ENCODE measurements around the gene TEKT3. TPM values are rescaled to one million over a fixed set of nuclear protein-coding genes. Genes with fewer than 3 reads are reported as not detected.
A peak's percentile ranks its signal among the peaks of the same experiment; 100 is the strongest.

Gene TEKT3
- total RNA-seq, 6 experiments from 2014 or later = not detected

DNA sequence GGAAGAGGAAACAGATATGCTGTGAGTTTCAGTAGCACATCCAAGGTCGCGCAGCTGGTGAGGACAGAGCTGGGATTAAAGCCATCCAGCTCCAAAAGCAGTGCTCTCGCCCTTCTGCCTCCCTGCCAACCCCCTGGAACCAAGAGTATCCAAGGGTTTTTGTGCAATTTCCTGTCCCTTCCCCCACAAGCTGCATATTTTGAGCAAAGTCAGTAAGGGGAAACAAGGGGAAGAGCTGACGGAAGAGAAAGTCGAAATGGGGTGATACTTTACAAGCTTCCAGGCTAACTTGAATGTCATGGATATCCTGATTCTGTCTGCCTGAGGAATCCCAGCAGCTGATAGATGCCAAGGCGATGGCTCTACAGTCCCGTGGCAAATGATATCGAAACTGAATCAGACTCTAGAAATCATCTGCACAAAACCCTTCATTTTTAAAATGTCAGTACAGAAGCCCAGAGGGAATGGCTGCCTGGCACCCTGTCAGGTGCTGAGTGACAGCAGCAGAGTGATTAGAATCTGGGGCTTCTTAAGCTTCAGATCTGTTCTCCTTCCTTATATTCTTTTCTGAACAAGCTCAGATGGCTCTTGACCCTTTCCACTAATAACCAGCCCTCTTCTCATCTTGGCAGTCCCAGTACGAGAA lies 42.9 kb upstream of the TEKT3 start:
- DNase-seq = no peak
- intact Hi-C loops (cut with DNase I) = no loop called here
- Histone ChIP-seq H3K4me3 (no peak overlapping the region), H3K4me1 (peaks cover 0 to 8% (median 4%) of the 10 kb centered on the region in 4 donors), H3K9me3 (no peaks in the 10 kb centered on the region), H3K36me3 (no peaks in the 10 kb centered on the region), H3K27ac (no peak overlapping the region), H3K27me3 (no peaks in the 10 kb centered on the region)
- TF ChIP-seq, protein P1, sequence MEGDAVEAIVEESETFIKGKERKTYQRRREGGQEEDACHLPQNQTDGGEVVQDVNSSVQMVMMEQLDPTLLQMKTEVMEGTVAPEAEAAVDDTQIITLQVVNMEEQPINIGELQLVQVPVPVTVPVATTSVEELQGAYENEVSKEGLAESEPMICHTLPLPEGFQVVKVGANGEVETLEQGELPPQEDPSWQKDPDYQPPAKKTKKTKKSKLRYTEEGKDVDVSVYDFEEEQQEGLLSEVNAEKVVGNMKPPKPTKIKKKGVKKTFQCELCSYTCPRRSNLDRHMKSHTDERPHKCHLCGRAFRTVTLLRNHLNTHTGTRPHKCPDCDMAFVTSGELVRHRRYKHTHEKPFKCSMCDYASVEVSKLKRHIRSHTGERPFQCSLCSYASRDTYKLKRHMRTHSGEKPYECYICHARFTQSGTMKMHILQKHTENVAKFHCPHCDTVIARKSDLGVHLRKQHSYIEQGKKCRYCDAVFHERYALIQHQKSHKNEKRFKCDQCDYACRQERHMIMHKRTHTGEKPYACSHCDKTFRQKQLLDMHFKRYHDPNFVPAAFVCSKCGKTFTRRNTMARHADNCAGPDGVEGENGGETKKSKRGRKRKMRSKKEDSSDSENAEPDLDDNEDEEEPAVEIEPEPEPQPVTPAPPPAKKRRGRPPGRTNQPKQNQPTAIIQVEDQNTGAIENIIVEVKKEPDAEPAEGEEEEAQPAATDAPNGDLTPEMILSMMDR (IDR thresholded peaks at IDR 0.05) = no peak
- no peak for TF ChIP-seq POLR2A (IDR thresholded peaks at IDR 0.05)
- WGBS (ENCODE audit: insufficient coverage, low coverage, low lambda C conversion rate, missing lambda C conversion rate) = 43% methylated on average over 9 of the region's 9 CpGs
- peak; percentile 33 to 72 (median 48) for ATAC-seq

DNA sequence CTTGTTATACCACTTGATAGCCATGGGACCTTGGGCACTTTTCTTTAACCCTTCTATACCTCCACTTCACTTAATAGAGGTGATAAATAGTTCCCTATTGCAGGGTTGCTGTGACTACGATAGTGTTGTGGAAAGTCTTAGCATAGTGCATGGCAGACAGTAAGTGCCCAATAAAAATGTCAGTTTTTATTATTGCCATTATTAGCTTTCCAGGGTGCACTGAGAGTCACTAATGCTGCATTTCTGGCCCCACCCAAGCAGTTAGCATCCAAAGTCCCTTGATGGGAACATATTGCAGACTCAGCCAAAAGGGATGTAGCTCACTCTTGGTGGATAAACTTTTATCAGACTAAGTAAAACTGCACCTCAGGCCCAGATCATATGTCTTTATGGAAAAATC lies 41.5 kb upstream of the TEKT3 start:
- Histone ChIP-seq H3K9me3 (no peaks in the 10 kb centered on the region), H3K4me1 (peaks cover 0 to 8% (median 4%) of the 10 kb centered on the region in 4 donors), H3K27ac (no peak overlapping the region), H3K4me3 (no peak overlapping the region), H3K36me3 (no peaks in the 10 kb centered on the region), H3K27me3 (no peaks in the 10 kb centered on the region)
- no peak for TF ChIP-seq POLR2A (IDR thresholded peaks at IDR 0.05)
- TF ChIP-seq, protein P1 (IDR thresholded peaks at IDR 0.05) = no peak
- intact Hi-C loops (cut with DNase I) = no loop called here
- ATAC-seq (no peak), DNase-seq (no peak)
- 86% methylated on average over 1 of the region's 1 CpG for WGBS (ENCODE audit: insufficient coverage, low coverage, low lambda C conversion rate, missing lambda C conversion rate)

DNA sequence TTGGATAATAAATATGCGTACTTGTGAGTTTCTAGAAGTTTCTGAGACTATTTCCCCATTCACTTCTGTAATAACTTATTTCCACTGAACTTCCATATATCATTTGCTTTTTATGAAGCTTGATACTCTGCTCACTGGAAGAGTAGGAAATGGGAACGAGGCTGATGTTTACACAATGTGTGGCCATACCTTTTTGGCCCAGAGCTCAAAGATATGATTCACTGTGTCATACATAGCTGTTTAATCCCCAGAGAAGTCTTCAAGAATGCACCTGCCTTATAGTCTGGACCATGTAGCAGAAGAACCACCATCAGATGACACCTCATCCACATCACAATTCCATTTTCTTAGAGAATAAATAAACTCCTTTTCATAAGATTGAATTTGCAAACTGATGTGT lies 40.3 kb upstream of the TEKT3 start:
- ATAC-seq (no peak), DNase-seq (no peak)
- 39% methylated on average over 2 of the region's 2 CpGs for WGBS (ENCODE audit: insufficient coverage, low coverage, low lambda C conversion rate, missing lambda C conversion rate)
- Histone ChIP-seq H3K36me3 (no peaks in the 10 kb centered on the region), H3K27ac (no peak overlapping the region), H3K4me1 (peaks cover 0 to 8% (median 4%) of the 10 kb centered on the region in 4 donors), H3K27me3 (no peaks in the 10 kb centered on the region), H3K9me3 (no peaks in the 10 kb centered on the region), H3K4me3 (no peak overlapping the region)
- TF ChIP-seq, protein P1 (IDR thresholded peaks at IDR 0.05) = no peak
- no peak for TF ChIP-seq POLR2A (IDR thresholded peaks at IDR 0.05)
- intact Hi-C loops (cut with DNase I) = no loop called here

- intact Hi-C loops (cut with DNase I) = no loop called here
- H3K27me3 ChIP-seq = no peaks in the 10 kb centered on the region
- WGBS (ENCODE audit: insufficient coverage, low coverage, low lambda C conversion rate, missing lambda C conversion rate) = 69% methylated on average over 4 of the region's 4 CpGs
- ATAC-seq (no peak), DNase-seq (no peak)
- no peak overlapping the region for H3K4me3 ChIP-seq
- peaks cover 0 to 6% (median 3%) of the 10 kb centered on the region in 4 donors for H3K4me1 ChIP-seq
- TF ChIP-seq POLR2A (IDR thresholded peaks at IDR 0.05) = no peak
- TF ChIP-seq, protein P1 (IDR thresholded peaks at IDR 0.05) = no peak
- no peaks in the 10 kb centered on the region for H3K36me3 ChIP-seq
- no peaks in the 10 kb centered on the region for H3K9me3 ChIP-seq
- no peak overlapping the region for H3K27ac ChIP-seq
Observed at GRCh38 chr17:15380446-15380845, 39.0 kb upstream of the TEKT3 start.
